ENCODE data around the gene SAFB.
"Not testable (repeated sequence)": the region's sequence is repeated elsewhere in the genome, so short reads cannot be mapped to it uniquely, and the experiment has no call there.

Gene SAFB

GRCh38 chr19:5687360-5688198 lies 64.7 kb downstream of the SAFB start:
- DNase-seq = no peak

- DNase-seq = not testable (repeated sequence)
These were observed 65.5 kb downstream of the SAFB start for GRCh38 chr19:5688262-5688881.

GRCh38 chr19:5690125-5690954 lies 67.5 kb downstream of the SAFB start, which contains the start of gene RPL36:
TSS of gene RPL36 (plus strand) at chr19:5690295. CDS start at chr19:5690508, 213 bp downstream.
- peak; percentile 90 for DNase-seq

GRCh38 chr19:5690955-5691821 lies 68.3 kb downstream of the SAFB start:
- DNase-seq = peak; percentile 27

- DNase-seq = no peak
These were observed 69.2 kb downstream of the SAFB start for GRCh38 chr19:5691822-5692722.

- DNase-seq = no peak
These were observed 69.9 kb downstream of the SAFB start for GRCh38 chr19:5692723-5693194.

- no peak for DNase-seq
These were observed 70.6 kb downstream of the SAFB start for GRCh38 chr19:5693195-5694166.

- no peak for DNase-seq
These were observed 71.5 kb downstream of the SAFB start for GRCh38 chr19:5694167-5694955.

- DNase-seq = no peak
These were observed 72.2 kb downstream of the SAFB start for GRCh38 chr19:5694956-5695648.

GRCh38 chr19:5695649-5696195 lies 72.8 kb downstream of the SAFB start:
- DNase-seq = no peak

- no peak for DNase-seq
These were observed 73.5 kb downstream of the SAFB start for GRCh38 chr19:5696196-5697021.

- no peak for DNase-seq
These were observed 74.4 kb downstream of the SAFB start for GRCh38 chr19:5697022-5697889.

GRCh38 chr19:5697890-5698634 lies 75.2 kb downstream of the SAFB start:
- DNase-seq = no peak

- no peak for DNase-seq
These were observed 75.9 kb downstream of the SAFB start for GRCh38 chr19:5698635-5699422.

All from kidney glomerular epithelial cell (primary cell).